Stimulated activated CD8-positive, alpha-beta memory T cell treated with anti-CD3 and anti-CD28 coated beads, Interleukin-12 subunit alpha, Interleukin-12 subunit beta, amount 100 ng/mL, for 24 hours (primary cell): ENCODE measurements around the gene SCP2.

ENCODE experiments used
- DNase-seq: peaks from one replicate; pipeline ENCODE4 v3.0.0-alpha.2; 2020; ENCODE audit errors: extremely low read depth

Gene SCP2

DNA sequence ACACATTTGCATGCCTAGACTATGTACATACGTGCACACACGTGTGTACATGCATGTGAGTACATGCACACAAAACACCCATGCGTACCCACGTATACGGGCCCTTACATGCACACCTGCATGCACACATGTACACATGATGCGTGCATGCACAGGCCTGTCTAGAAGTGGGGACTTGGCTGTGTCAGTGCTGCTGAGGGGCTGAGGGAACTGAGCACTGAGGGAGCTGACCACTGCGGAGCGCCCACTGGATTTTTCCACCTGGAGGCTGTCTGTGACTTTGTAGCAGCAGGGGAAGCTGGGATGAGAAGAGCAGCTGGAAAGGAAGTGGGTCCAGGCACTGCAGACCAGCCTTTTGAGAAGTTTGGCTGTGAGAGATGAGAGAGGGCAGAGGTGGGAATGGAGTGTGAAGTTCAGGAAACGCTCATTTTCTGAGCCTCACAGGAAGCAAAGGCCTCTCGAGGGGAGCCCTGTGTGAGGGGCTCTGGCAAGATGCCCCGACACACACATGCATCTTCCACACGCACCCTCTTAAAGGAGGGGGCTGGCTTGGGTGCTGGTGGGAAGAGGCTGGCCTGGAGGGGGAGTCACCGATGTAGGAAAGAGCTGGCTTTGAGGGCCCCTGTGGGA lies 155.9 kb downstream of the SCP2 start:
- no peak for DNase-seq

DNA sequence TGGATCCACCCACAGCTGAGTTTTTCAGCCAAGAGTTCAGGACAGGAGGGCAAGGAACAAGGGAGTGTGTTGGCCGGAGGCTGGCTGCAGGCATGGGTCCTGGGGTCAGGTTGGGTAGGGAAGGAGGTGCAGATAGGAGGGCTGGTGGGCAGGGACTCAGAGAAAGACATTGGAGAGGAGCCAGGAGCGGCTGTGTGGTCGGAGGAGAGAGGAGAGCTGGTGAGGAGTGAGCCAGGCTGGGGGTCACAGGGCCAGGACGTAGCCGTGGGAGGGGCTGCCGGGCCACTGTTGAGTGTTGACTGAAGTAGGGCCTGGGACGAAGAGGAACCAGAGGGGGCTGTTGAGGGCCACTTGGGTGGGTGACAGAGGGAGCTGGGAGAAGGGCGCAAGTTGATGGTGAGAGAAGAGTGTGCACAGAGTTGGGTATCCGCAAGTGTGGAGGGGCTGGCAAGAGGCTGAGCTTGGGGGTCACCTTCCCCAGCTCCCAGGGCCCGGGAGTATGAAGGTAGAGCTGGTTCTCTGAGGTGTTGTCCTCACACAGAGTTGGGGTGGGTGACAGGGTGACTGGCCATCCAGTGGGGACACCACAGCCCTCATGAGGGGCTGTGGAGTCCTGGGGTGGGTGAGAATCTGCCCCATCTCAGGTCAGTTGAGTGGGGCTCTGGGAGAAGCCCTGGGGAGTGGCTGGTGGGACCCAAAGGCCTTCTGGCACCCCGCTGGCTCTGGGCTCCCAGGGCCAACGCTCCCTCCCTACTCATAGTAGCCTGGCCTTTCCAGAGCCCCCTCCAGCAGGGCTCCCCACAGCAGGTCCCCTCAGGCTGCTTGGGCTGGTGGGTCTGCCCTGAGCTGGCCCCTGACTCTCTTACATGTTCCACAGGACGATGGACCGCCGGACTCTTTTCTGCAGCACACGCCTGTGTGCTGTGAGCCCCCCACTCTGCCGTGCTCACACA lies 156.8 kb downstream of the SCP2 start:
- DNase-seq: no peak

DNA sequence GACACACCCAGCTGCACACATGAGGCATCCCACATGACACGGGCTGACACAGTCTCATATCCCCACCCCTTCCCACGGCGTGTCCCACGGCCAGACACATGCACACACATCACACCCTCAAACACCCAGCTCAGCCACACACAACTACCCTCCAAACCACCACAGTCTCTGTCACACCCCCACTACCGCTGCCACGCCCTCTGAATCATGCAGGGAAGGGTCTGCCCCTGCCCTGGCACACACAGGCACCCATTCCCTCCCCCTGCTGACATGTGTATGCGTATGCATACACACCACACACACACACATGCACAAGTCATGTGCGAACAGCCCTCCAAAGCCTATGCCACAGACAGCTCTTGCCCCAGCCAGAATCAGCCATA lies 157.5 kb downstream of the SCP2 start:
- DNase-seq: no peak

DNA sequence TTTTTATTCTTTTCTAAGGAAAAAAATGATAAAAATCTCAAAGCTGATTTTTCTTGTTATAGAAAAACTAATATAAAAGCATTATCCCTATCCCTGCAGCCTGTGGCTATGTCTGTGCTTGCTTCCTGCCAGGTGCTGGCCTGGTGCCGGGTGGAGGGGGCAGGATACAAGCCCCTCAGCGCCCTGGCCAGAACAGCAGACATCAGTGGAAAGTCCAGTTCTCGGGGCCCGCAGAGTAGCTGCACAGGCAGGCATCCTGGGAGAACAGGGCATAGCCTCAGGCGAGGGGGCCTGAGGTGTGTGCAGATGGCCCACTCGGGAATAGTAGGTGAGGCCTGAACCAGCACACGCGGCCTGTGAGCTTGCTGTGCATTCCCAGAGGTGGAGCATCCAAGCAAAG lies 158.3 kb downstream of the SCP2 start:
- DNase-seq: no peak

DNA sequence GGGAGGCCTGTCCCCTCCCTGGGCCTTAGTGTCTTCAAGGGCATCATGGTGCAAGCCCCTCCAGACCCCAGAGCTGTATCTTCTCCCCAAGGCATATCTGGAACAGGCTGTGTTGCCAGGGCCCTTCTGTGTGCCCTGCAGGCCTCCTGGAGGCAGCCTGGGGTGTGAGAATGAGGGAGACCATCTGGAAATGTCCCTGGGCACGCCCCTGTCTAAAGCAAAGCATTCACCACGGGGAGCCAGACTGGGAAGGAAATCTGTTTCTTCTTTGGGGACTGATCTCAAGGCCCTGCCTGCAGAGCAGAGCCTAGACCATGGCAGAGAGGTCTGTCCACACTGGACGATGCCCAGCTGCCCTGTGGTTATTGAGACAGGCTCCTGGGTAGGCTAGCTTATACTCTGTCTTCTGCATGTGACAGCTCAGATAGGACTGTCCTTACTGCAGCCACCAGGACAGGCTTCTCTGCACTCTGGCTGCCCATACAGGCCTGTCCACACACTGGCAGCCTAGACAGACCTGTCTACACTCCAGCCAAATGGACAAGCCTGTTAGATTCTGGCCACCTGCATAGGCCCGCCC lies 159.5 kb downstream of the SCP2 start:
- DNase-seq: no peak

DNA sequence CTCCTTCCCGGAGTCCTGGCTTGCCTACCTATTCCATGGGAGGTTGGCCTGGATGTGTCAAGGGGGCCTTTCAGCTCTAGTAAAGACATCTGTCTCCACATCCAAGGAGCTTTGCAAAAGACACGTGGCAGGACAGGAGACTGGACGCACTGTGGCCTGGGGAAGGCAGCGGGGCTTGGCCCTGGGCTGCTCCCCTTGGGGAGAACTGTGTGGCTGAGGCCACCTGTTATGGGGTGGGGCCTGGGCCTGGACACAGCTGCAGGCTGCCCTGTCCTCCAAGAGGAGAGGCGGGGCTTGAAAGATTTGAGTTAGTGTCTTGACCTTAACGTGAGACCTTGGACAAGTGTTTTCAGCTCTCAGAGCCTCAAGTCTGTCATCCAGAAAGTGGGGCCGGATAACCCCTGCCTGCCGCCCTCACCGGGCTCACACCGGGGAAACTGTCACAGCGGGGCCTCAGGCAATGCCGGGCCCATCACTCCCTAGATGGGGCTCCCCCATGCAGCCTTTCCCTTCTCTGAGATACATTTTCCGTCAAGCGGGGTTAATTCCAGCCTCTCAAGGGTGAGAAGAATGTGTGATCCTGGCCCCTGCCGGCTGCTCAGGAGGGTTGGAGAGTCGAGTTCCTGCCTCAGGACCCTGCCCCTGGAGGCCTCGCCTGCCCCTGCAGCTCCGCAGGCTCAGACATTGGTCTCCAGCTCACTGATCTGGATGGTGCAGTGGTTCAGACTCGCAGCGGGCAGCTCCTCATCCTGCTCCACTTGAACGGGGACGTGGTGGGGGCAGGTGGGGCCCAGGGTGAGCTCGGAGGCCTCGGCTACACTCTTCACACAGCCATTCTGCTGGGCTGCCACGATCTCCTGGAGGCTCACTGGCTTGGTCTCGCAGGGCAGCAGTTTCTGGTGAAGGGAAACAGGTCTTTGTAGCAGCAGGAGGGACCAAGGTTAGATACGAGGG lies 160.5 kb downstream of the SCP2 start:
- no peak for DNase-seq

DNA sequence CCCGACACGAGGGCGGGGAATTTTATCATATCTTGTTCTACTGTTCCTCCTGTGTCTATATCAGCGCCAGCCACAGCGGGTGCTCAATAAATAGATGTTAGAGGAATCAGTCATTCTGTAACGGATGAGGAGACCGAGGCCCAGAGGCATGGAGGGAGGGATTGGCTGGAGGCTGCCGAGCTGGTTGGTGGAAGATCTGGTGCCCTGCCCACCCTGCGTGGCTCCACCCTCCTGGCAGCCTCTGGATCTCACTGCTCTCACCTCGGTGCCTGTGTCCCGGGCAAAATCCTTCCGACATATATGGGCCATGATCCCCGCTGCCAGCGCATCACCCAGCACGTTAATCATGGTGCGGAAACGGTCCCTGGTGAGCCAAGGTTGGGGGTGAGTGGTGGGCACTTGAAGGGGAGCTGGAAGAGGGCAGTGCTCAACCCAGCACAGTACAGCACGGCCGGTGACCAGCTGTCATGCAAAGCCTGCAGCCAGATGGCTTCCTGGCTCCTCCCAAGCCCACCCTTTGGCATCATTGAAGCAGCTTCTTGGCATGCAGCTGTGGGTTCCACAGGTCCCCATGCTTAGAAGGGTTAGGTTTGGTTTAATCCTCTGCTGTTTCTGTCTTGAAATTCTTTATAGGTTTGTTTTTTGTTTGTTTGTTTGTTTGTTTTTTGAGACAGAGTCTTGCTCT lies 161.7 kb downstream of the SCP2 start:
- DNase-seq: no peak

DNA sequence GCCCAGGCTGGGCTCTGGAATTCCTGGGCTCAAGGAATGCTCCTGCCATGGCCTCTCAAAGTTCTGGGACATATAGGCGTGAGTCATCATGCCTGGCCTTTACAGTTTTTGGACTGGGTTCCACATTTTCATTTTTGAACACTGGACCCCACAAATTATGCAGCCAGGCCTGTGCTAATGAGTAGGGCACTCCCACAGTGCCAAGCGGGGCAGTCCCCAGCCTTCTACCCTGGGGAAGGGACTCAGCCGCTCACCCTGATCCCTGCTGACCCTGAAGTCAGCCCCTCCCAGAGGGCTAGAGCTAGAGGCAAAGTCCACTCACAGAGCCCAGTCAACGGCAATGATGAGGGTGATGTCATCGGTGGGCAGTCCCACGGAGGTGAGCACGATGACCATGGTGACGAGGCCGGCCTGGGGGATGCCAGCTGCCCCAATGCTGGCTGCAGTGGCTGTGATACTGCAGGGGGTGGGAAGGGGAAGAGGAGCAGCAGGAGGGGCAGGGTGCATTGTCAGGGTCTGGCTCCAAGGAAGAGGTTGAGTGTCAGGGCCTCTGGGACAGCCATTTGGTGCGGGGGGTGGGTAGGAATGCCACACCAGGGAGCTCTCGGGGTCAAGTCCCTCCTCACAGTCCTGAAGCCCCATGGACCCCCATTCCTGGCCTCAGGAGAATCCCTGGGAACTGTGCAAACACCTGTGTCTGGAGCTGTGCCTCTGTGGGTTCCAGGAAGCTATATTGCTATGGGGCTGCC lies 162.6 kb downstream of the SCP2 start:
- DNase-seq: no peak

DNA sequence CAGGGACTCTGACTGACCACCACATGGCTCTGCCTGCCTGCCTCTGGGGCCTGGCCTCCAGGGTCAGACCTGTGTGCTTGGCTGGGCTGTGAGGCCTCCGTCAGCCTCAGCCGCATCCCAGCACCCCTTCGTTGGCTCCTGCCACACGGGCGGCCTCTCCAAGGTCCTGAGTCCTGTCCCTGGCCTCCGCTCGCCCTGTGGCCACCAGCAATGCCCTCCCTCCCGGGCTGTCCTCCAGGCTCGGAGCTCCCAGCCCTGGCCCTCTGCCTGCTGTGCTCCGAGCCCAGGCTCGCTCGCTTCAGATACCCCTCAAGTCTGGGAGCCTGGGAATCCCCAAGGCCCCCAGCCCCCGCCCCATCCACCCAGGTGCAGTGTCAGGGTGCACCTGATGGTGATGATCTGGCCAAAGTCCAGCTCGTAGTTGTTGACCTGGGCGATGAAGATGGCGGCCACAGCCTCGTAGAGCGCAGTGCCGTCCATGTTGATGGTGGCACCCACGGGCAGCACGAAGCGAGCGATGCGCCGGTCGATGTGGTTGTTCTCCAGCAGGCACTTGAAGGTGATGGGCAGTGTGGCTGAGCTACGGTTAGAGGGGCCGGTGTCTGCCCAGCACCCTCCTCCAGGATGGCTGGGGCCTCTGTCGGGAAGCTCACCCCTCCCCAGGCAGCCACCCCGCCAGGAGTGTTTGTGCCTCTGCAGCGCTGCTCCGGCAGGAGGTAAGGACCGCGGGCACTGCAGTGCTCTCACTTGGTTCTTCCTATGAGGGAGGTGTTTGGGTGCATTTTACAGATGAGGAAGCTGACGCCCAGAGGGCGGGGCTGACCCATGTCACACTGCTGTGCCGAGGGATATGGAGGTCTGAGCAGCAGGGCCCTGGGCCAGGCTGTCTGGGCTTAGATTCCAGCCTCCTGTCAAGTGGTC lies 163.4 kb downstream of the SCP2 start:
- no peak for DNase-seq

DNA sequence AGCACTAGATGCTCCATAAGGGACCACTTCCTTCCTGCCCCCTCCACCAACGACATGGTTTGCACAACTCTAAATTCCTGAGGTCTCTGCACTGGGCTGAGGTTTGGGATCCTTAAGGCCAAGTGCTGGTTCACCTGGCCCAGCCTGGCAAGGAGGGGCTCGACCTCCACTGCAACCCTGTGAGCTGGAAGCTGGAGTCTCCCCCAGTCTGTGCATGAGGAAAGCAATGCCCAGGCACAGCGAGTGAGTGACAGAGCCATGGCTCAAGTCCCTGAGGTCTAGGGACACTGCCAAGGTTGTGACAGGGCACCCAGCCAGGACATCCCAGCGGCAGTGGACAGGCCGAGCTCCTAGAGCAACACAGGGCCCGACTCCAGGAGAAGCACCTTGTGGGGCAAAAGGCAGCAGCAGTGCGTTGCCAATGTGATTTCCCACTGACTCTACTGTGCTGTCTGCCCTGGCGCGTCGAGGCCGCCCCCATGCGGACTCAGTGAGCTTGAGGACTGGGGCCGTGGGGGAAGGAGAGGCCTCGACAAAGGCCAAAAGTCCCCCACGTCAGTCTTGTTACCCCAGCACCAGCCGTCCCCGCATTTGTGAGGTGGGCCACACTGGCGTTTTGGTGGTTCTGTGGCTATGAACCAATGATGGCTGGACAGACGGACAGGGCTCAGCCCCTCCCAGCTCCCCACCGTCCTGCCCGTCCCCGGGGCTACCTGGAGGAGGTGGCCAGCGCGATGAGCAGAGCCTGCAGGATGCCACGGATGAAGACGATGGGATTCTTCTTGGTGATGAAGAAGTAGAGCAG lies 165.0 kb downstream of the SCP2 start:
- DNase-seq: no peak

DNA sequence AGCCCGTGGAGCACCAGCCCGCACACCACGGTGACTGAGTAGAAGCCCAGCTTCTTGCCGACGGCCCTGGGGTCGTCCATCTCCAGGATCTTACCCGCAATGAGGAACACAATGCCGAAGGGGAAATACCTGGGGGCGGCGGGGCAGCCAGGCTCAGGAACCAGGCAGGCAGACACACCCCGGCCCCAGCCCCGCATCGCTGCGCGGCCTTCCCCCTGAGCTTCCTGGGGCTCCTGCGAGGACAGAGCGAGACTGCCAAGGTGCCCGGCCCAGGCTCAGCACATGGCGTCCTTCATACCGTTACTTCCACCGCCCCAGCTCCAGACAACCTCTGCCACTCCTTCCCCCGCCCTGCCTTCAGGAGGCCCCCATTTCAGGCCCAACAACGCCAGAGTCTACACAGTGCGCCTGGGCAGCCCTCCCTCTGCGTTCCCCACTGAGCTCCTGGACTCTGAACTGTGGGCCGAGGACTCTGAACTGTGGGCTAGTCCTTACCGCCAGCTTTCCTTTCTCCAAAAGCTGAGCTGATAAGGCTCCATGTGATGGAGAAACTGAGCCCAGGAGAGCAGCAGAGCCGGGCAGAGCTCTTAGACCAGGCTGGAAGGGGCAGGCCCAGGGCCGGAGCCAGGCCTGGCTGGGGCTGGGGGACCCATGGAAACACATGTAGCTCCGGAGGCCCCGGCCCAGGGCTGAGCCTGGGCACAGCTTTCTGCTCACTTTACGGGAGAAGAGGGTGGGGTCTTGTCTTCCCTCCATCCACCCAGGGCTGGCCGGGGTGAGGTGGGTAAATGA lies 165.8 kb downstream of the SCP2 start:
- DNase-seq: no peak

DNA sequence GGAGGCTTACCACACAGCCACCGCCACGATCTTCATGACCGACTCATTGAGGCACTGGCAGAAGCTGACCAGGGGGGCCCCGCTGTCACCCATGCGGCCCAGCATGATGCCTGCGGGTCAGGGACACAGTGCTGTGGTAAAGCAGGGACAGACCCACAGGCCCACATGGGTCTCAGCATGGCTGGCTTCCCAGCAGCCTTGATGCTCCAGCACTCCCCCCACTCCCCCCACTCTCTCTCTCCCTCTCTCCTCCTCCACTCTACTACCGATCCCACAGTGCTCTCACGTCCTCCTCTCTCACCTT lies 166.3 kb downstream of the SCP2 start:
- no peak for DNase-seq

DNA sequence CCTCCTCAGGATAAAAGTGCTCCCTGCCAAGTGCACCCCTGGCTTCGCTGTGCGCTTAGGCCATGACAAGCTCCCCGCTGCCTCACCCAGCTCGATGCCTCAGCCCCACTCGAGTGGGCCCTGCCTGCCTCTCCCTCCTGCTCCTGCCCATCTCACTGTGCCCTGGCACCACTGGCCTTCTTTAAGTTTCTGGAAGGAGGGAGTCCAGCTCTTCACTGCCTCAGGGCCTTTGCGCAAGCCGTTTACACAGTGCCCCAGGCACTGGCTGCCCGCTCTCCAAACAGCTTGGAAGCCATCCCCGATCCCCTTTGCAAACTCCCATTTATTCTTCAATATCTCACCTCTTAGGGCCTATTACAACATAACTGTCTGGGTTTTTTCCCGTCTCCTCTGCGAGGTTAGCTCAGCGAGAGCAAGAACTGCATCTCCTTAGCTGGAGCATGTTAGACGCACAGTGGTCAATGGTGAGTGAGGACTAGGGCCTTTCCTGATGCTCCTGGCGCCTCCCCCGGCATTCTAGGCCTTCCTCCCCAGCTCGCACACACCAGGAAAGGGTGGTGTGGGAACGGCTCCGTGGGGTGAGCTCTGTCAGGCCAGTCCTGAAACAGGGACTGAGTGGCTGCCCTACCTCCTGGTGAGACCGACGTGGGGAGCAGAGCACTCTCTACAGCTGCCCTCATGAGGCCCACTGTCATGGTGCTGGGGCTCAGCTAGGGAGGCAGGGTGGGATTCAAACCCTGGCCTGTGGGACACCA lies 166.9 kb downstream of the SCP2 start:
- no peak for DNase-seq

DNA sequence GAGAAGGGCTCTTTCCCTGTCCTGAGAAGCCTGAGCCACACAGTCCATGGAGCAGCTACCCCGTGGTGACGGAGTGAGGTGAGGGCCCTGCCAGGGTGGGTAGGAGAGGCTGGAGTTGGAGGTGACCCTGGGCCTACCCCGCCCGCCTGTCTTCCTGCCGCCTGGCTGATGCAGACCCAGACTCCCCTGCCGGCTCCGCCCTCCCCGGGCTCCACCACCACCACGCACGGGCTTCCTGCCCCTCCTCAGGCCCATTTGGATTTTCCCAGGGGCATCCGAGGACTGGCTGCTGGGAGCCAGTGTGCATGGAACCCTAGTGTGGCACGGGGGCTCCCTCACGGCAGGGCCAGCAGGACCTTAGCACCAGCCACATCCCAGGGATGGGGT lies 167.4 kb downstream of the SCP2 start:
- DNase-seq: no peak
